HG03457 (cell line): ENCODE measurements around the gene SATB2.

Source experiments
- ATAC-seq: cut with Tn5 transposase; IDR thresholded peaks from one replicate; pipeline ENCODE4 v1.9.1; 2021; ENCODE audit warnings: moderate number of reproducible peaks; ENCODE audit not compliant: unreplicated experiment

SATB2 gene

DNA sequence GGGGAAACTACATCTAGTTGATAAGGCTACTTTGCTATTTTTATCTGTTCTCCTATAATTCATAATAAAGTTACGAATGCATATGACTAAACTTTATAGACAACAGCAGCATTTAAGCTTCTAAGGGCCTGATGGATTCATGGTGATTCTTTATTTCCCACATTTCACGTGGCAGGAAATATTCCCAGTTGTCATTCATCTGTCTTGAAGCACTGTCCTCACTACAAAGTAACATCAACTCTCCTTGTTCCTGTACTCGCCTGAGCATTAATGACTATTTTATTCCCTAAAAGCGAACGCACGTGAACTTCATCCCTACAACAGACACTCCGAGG is 2.6 kb downstream of the SATB2 start:
- no peak for ATAC-seq

DNA sequence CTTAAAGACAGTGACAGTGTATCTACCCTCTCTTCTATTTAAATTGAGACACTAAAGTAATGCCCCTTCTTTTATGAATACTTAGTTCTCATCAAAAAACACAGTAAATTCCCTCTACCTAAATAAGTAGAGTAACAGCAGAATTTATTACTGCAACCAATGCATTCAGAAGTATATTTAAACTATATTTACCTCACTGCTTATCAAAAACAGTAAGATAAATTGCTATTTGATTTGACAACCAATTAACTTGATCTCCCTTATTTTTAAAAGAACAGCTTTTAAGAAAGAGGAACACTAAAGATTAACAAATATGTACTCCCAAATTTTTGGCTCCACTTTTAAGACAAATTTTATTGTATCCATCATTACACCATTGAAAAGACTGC is 4.8 kb downstream of the SATB2 start:
- ATAC-seq: no peak

DNA sequence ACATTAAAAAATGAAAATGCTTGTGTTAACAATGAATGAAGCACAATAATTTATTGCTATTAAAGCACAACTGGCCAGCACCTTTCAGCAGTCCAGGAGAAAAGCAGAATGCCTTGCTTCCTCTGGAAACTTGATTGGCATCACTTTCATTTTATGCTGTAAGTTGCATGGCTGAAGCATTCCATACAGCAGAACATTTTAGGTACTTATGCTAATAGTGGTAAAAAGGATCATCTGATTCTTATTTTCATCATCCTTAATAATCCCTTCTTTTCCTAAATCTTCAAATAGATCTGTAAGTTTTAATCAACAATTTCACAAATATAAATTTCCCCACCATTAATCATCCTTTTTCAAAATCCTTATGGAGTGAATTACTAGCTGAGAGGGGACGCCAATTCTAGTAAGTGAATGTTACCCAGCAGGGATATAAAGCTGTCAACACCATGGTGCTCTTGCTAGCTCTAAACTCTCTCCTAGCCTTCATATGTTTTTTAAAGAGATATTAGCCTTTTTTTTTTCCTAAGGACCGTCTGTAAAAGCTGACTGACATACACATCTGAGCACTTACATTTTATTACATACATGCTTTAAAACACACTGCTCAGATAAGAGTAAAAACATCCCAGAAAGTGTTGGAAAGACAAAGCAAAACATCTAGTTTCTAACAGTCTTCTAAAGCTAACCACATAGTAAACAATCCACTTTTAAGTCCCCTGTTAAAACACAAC is 5.3 kb downstream of the SATB2 start:
- no peak for ATAC-seq

DNA sequence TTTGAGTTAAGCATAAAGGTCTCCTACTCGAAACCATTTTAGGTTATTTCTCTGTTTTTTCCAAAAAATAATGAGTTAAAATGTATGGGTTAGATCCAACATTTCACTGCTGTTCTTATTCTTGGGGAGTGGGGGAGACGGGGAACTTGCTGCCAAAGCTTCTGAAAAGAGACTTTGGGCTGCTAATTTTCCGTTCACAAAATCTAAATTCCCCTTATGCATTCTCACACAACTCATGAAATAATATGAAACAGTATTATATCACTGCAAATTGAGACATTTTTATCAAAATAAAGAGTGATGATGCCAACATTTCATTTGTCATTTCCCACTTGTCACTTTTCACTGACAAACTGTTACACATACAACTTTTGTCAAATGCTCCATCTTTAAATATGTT is 7.8 kb downstream of the SATB2 start:
- no peak for ATAC-seq

DNA sequence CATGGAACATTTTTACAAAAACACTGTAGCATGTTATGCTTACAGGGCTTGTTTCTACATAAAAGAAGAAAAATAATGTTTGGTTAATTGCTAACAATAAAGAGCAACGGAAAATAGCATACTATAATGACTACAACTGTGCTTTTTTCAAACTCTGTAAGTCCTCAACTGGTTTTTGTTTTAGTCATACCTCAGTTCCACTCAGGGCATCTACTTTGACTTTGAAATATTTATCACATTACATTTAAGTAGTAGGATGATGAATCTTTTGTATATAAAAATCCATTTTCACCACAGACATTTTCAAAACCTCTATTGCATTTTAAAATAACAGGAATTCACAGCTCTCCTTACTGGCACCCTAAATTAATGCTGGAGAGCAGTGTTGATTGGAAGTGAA is 8.3 kb downstream of the SATB2 start:
- ATAC-seq: no peak

DNA sequence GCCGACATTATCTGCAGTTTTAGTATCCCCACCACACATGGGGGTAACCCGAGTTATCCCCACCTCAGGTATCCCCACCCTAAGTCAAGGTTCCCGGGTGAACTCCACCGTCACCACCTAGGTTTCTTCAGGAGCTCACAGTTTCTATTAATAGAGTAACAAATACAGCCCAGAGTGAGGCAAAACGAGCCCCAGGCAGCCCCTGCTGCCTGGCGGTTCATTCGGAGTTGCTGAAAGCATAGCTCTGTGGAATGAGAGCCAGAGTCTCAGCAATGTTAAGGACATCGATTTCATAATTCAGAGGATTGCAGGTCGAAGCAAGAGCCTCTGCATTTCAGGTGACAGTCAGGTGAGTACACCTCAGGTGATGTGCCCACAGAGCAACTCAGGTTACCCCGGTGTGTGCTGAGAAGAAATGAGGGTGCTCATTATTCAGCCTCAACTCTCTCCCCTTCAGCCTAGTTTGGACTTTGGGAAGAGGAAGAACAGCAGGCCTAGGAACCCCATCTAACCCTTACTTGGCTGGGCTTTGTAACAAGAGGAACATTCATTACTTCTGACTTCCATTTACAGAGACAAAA is 10.7 kb downstream of the SATB2 start:
- ATAC-seq: no peak

DNA sequence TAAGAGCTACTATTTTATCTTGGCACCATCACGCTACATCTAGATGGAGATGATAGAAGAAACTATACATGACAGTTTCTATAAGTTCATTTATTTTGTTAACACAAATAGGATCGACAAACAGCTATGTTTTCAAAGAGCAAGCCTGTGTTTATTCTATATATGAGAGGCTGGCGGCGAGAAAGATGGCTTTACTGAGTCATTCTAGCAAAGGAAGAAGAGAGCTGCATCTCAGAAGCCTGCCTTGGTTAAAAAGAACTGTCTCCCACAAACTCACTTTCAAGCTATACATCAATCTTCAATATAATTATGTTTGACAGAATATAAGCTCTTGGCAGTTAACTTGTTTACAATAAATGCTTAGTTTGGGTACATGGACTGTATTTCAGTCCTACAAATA is 13.0 kb downstream of the SATB2 start:
- ATAC-seq: no peak

DNA sequence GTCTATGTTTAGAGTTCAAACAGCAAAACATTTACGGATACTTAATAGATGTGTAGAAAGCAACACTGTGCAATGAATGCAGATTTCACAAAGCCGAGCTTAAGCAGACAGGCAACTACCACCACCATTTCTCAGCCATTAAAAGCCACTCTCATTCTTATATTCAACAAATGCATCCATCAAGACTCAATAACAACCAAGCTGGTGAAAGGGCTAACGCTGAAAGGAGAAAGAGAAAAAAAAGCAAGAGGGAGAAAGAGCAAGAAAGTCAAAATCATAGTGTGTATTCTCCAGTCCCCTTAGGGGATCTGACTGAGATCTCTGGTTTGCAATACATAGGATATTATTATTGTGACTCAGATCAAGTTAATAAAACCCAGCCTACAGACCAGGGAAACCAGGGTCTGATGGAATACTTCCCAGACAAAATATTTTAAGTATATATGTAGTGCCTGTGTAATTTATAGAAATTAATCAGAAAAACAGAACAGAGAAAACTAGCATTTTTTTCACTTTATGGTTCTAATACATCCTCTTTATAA is 14.1 kb downstream of the SATB2 start:
- no peak for ATAC-seq

DNA sequence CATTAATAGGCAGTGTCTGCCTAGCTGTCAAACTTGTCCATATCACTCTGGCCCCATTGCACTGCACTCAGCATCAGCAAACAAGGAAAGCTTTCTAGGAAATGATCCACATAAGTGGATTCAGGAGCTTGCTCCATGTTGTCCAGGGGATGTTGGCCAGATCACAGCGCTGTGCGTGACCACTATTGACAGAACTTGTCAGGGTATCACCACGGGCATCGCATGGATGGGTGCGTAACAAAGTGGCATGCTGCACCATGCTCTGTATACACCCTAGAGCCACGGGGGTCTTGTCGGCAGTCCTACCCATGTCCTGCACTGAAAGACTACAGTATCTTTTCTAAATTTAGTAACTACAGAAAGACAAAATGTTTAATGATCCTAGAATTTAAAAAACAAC is 15.6 kb downstream of the SATB2 start:
- ATAC-seq: no peak

DNA sequence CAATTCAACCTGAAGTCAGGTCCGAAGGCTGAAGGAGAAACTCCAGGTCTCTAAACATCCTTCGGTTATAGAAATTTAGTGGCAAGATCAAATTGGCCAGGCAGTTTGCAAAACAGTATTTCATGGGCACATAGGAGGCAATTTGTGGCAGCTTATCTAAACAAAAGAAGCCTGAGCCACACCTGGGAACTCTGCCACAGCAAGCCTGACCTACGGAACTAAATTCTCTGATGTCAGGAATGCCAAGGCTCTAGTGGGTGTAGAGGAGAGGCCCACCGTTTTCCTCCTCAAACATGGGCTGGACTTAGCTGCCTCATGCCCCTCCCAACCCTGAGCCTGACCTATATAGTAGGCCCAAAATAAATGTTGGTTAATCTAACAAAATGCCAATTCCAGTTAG is 16.0 kb downstream of the SATB2 start:
- ATAC-seq: no peak

DNA sequence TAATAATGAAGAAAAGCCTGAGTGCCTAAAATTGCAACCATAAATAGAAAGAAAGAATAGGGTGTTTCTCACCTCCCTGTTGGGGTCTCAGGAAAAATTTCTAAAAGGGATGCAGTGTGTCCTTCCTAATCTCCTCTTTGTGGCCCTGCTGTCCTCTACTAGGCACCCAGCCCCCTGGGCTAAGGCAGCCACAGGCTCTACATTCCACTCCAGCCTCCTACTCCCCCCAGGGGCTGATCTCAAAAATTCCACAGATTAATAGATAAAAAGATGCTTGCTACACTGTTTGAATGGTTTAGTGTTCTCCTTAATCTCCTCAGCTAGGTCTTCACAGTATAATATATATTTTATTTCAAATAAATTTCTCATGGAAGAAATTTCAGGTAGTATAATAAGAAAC is 17.6 kb downstream of the SATB2 start:
- no peak for ATAC-seq

DNA sequence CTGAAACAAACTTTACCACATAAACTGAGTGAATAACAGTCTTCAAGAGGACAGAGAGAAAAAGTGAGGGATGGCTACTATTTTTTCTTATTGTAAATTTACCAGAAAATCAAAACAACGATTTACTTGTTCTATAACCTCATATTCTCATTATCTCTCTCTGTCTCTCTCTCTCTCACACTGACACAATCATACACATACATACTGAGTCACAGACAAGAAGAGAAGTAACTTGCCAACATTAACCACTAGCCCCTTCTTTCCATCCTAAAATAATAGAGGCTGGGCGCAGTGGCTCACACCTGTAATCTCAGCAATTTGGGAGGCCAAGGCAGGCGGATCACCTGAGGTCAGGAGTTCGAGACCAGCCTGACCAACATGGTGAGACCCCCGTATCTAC is 18.2 kb downstream of the SATB2 start:
- no peak for ATAC-seq

DNA sequence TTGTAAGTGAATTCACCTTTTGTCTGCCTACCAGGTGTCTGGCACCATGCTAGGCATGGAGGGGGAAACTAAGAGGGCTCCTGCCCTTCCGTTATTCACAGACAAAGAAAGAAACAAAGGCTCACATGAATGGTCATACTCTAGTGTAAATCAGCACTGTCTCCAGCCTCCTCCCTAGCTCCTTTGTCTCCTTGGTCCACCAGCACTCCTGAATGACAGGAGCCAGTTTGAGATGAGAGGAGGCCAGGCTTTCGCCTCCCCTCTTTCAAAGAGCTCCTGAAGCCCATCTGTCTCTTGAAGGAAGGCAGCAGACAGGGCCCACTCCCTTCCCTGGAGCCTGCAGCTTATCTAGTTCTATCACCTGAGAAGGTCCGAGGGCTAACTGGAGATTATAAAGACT is 18.7 kb downstream of the SATB2 start:
- ATAC-seq: no peak

DNA sequence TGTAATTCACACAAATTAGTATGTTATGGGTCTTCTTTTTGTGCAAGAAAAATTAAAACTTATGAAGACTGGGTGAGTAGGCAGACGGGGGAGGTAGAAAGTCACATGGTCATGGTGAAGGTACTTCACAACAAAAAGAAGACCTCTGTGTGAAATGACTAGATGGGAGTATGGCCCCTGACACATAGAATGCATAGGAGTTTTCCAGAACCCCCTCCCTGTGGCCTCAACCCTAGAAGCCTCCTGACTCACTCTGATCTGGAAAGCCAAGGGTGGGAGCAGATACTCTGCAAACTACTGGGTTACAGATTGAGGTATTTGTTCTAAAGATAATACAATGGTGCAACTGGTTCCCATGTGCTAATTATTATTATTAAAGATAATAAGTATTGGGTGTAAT is 23.2 kb downstream of the SATB2 start:
- ATAC-seq: no peak

DNA sequence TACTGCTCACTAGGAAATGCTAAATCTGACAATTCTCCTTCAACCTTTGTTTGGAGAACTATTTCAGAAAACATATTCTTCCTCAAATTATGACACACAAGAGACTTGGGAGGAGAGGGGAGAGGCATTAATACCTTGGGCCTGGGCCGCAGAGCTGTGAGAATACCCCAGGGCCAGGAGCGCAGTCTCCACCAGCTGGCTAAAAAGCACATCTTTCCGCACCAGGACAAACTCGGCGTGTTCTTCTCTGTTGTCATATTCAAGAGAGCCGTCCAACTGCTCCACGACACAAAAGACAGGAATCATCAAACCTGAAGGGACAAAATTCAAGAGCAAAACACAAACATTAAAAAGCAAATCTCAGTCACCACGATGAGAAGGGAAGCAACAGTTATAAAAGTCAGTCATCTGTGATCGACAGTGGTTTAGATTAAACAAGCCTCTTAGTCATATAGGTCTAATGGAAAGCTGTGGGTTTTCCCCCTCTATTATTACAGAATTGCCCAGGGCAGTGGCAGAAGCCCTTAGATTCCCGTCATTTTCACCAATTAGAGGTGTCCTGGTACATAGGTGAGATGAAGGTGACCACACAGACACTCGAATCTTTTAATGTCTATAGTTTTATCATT is 24.4 kb downstream of the SATB2 start:
- no peak for ATAC-seq

DNA sequence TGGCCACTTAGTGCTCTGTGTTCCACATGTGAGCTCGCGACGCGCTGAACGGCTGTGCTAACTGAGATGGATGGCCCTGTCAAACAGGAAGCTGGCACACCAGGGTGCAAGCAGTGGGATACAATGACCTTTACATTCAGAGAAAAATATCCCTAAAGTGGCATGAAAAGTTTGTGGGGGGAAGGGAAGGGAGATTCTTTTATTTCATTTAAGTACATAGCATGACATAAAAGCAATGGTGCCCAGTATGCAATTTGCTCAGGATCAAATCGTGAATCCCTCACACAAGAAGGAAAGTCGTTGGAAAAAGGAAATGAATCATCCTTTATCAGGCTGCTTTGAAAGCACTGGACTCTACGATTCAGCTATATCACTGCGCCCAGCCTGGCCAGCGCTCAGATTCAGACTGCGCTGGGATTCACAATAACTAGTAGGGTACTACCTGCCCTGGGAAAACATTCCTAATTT is 26.0 kb downstream of the SATB2 start:
- ATAC-seq: no peak

DNA sequence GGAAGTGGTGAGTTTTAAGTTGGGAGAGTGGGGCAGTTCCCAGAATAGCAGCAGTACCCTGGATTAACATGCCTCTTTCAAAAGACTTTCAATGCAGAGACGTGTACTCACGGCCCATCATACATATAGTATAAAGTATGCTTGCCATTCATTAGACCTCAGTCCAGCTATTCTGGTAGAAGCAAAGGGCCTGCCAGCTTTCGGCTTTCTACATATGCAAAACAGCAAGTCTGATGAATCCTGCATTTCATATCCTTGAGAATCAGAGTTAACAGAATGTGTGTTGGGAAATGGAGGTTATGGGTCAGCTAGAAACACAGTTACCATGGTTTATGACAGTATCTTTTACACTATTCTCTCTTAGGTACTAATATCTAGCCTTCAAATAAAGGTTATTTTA is 27.5 kb downstream of the SATB2 start:
- no peak for ATAC-seq

DNA sequence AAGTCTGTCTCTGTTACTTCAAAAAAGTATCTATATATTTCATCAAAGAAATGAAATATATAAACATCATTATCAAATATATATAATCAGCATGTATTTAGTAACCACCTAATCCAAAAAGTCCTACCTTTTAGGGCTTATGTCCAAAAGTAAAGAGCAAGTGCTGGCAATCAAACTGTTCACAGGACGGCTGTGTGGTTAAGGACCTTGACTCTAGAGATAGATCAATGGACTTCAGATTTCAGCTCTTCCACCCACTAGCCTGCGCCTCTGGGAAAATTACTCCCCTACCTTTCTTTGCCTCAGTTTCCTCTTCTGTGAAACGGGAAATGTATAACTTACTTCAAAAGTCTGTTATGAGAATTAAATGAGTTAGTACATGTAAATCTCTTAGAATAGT is 29.4 kb downstream of the SATB2 start:
- no peak for ATAC-seq

DNA sequence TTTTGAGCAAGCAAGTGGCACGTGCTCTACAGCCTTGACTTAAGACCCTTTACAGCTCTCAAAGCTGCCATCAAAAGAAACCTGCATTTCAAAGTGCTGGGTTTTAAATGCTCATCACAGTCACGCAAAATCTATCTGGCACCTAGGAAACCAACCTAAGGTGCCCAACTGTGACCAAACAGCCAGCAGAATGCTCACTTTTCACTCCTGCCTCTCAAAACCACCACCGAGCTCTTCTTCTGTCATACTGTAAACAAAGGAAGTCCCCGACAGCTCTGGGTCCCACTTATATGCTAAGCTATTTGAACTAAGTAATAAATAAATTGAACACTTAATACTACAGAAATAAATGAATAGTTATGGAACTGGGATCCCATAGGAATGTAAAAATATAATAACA is 33.6 kb downstream of the SATB2 start:
- ATAC-seq: no peak

DNA sequence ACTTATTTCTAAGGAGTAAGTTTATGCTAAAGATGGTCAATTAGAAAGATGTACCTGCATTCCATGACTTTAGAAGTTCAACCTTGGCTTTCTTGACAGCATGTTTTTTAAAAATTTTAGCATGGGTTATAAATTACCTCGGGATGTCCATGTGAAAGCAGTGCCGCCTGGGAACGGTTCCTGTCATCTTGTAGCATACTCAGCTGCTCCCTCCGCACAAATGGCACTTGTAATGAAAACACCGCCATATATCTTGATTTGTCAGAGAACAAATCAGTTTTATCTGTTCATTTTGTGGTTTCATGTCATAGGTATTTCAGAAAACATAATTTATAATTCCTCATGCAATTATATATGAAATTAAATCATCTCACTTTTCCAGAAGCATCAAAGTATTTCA is 38.3 kb downstream of the SATB2 start:
- ATAC-seq: no peak

DNA sequence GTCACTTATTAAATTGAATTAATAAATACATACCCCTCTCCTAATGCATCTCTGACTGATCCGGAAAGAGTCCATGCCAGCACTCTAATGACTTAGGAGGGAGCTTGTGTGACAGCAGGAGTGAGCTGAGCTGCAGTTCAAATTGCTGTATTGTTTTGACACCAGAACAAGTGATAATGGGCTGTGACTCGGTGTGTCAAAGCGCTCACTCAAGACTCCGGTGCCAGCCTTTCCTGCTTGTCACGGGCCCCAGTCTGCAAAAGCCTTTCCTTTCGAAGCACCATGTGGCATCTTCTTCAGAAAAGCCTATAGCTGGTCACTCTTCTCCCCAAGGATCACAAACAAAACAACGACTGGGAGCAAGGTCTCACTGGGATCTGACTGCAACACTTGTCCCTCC is 43.3 kb downstream of the SATB2 start:
- no peak for ATAC-seq

DNA sequence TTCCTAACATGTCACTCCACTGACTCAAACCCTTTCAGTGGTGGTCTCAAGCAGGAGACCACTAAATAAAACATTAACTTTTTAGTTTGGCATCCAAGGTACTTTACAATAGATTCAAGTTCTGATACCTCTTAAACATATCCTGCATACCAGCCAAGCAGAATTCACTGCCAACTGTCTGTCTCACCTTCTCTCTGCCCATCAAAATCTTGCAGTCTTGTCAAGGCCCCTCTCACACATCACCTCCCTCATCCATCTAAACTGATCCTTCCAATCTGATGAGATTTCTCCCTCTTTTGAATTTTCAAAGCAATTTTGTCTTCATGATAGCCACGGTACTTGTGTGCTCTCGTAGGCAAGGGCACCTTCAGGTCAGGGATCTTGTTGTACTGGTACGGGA is 43.7 kb downstream of the SATB2 start:
- ATAC-seq: no peak
